Activated T-cell treated with anti-CD3 and anti-CD28 coated beads, Interleukin-2, amount 50 U/mL, for 4 hours (primary cell): Measurements from ENCODE around the gene CALHM3. TPM values are rescaled to one million over a fixed set of nuclear protein-coding genes. Genes with fewer than 3 reads are reported as not detected.

ENCODE experiments used
- ATAC-seq, 2 donors: fragments of 200-7000 bp; cut with Tn5 transposase; one replicate each; pipeline ENCODE4 v1.10.0; 2021
- DNase-seq: peaks from one replicate; pipeline ENCODE4 v3.0.0-alpha.2; 2020
- H3K27me3 Mint-ChIP-seq: one replicate; pipeline ENCODE4 v1.8.0; 2021; ENCODE audit warnings: low read depth, mixed read lengths
- H3K36me3 Mint-ChIP-seq: one replicate; pipeline ENCODE4 v1.8.0; 2022; ENCODE audit warnings: mixed read lengths; ENCODE audit not compliant: insufficient read depth
- H3K4me1 Mint-ChIP-seq: one replicate; pipeline ENCODE4 v1.8.0; 2021; ENCODE audit warnings: low read depth, mixed read lengths
- H3K4me3 Mint-ChIP-seq: one replicate; pipeline ENCODE4 v1.8.0; 2021; ENCODE audit warnings: mild to moderate bottlenecking, moderate library complexity, mixed read lengths
- H3K9me3 Mint-ChIP-seq: one replicate; pipeline ENCODE4 v1.8.0; 2021; ENCODE audit warnings: mixed read lengths
- total RNA-seq, 3 donors: library from RNA; stranded (reverse); gene quantifications; one replicate each; pipeline ENCODE4 v1.2.1, GENCODE V29; 2021

CALHM3 gene
- total RNA-seq, 3 donors from 2014 or later = not detected

DNA sequence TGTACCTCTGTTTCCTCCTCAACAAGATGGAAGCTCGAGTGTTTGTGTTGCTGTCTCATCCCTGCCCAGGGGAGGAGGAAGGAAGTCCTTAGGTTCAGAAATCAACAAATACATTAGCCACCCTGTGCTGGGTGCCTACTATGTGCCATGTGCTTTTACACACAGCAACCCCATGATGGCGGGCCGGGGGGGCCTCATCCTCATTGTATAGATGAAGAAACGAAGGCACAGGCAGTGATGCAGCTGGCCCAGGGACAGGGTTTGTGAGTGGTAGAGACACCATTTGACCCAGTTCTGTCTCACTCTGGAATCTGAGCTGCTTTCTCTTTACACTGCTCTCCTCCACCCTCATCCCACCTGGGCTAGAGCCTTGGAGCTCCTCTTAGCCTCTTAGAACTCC lies 25.0 kb downstream of the CALHM3 start:
- peaks cover 40% of the 10 kb centered on the region for H3K4me1 Mint-ChIP-seq
- H3K36me3 Mint-ChIP-seq = peaks cover 4% of the 10 kb centered on the region
- H3K4me3 Mint-ChIP-seq = peak overlapping the region; percentile 53
- DNase-seq (no peak), ATAC-seq (no peak)
- H3K27me3 Mint-ChIP-seq = no peaks in the 10 kb centered on the region
- no peaks in the 10 kb centered on the region for H3K9me3 Mint-ChIP-seq

DNA sequence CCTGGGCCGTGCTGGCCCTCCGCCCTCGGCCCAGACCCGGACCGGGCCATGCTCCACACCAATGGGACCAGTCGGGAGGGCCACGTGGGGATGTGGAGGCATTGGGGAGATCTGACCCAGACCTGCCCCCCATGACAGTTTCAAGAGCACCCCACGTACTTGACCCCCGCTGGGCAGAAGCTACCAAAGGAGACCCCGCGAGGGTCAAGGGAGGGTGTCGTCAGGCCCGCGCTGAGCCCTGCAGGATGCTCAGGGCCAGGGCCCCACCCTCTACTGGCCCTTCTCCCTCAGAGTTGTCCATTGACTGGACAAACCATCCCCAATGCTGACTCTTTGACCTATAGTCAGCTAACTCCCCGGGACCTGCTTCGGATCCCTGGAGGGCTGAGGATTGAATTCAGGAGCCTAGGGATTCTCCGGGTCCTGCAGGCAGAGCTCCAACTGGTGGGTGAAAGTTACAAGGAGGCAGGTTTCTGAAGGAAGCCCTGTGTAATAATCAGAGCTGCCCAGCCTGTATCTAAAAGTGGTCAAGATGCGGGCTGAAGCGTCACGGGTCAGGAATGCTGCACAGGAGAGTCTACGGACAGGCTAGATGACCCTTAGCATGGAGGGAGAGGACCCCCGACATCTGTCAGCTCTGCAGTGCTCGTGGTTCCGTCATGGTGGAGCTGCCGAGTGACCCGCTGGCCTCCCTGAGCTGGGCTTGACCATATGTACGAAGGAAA lies 26.4 kb downstream of the CALHM3 start:
- DNase-seq (no peak), ATAC-seq (no peak)
- Mint-ChIP-seq H3K36me3 (peaks cover 10% of the 10 kb centered on the region), H3K4me1 (peaks cover 49% of the 10 kb centered on the region), H3K4me3 (peak overlapping the region; percentile 89), H3K9me3 (no peaks in the 10 kb centered on the region), H3K27me3 (no peaks in the 10 kb centered on the region)

DNA sequence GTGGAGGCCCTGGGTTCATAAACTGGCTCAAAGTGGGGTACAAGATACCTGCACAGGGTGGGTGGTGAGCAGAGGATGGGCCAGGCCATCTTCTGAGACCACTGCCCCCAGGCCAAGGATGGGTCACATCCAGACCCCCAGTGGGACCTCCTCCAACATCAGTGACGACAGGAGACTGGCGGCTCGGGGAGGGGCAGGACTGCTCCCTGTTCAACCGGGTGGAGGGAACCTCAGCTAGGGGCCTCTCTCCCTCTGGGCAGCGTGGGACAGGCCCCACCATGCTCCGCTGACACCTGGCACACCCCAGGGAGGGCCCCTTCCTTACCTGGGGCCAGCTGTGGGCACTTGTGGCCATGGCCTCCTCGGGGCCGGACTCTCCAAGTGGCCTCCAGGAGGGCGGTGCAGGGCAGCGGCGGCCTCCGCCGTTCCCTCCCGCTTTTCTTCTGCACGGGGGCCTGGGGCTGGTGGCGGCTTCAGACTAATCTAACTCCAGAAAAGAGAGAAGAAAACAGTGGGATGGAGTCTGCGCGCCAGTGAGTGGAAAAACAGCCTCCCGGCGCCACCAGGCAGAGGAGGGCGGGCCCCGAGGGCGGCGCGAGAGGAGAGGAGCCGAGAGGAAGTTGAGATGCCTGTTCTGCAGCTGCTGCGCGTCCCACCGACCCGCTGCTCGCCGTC lies 27.1 kb downstream of the CALHM3 start, which contains the start of gene CALHM2:
Gene CALHM2 (minus strand): TSS at position 540 of the 675 bp plus-strand sequence. CDS start 2,429 bp downstream, outside the sequence.
- Mint-ChIP-seq H3K27me3 (no peaks in the 10 kb centered on the region), H3K9me3 (no peaks in the 10 kb centered on the region), H3K4me1 (peaks cover 50% of the 10 kb centered on the region), H3K4me3 (peak within 1 kb of the TSS; percentile 89), H3K36me3 (peaks cover 16% of the 10 kb centered on the region)
- peak; percentile 79 to 80 for ATAC-seq
- DNase-seq = peak; percentile 46

DNA sequence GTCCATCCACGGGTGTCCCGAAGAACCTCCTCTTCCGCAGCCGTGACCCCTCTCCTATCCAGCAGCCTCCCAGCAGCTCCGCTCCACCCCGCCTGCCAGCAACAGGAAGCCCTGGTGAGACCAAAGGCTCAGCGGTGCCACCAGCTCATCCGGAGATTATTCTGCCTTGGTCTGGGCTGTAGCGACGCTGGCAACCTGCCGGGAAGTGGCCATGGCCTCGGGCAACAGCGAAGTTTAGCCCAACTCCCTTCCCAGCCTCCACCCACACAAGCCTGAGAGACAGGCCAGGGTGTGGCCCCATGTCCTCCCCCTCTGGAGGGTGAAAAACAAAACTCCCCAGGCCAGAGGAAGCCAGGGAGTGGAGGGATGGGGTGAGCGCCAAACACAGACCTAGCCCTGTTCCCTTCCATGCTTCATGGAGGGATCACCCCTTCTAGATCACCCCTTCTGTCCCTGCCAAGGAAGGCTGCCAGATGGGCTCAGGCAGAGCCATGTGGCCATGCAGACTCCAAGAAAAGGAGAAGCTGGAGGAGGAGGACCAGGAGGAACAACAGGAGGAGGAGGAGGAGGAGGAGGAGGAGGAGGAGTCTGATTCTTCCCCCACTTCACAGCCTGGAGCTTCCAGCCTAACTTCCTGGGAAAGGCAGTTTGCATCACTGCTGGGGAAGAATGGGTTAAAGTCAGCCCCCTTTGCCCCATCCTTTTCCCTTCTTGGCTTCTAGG lies 27.8 kb downstream of the CALHM3 start:
- ATAC-seq = peak; percentile 50 to 53
- Mint-ChIP-seq H3K4me1 (peaks cover 50% of the 10 kb centered on the region), H3K36me3 (peaks cover 16% of the 10 kb centered on the region), H3K27me3 (no peaks in the 10 kb centered on the region), H3K4me3 (peak overlapping the region; percentile 89), H3K9me3 (no peaks in the 10 kb centered on the region)
- peak; percentile 20 for DNase-seq

DNA sequence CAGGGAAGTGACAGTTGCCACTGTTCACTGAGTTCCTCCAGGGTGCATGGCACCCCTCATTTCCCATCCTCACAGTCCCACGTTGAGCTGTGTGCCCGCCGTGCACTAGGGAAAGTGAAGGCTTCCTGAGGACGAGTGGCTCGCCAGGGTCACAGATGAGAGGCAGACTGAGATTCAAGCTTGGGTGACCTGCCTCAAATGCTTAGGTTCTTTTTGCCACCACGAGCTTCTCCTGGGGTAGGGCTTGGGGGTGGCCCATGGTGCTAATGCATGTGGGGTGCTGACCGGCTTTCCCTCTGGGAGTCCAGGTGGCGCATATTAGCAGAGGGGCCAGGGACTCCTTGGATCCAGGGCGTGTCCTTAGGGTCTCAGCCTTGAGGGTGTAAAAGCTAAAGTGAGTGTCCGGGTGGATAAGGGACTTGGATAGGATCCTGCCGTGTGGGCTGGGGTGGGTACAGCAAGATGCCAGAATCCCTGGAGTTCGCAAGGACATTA lies 28.8 kb downstream of the CALHM3 start:
- ATAC-seq (no peak), DNase-seq (no peak)
- Mint-ChIP-seq H3K4me3 (peak overlapping the region; percentile 89), H3K4me1 (peaks cover 50% of the 10 kb centered on the region), H3K36me3 (peaks cover 16% of the 10 kb centered on the region), H3K9me3 (no peaks in the 10 kb centered on the region), H3K27me3 (no peaks in the 10 kb centered on the region)

DNA sequence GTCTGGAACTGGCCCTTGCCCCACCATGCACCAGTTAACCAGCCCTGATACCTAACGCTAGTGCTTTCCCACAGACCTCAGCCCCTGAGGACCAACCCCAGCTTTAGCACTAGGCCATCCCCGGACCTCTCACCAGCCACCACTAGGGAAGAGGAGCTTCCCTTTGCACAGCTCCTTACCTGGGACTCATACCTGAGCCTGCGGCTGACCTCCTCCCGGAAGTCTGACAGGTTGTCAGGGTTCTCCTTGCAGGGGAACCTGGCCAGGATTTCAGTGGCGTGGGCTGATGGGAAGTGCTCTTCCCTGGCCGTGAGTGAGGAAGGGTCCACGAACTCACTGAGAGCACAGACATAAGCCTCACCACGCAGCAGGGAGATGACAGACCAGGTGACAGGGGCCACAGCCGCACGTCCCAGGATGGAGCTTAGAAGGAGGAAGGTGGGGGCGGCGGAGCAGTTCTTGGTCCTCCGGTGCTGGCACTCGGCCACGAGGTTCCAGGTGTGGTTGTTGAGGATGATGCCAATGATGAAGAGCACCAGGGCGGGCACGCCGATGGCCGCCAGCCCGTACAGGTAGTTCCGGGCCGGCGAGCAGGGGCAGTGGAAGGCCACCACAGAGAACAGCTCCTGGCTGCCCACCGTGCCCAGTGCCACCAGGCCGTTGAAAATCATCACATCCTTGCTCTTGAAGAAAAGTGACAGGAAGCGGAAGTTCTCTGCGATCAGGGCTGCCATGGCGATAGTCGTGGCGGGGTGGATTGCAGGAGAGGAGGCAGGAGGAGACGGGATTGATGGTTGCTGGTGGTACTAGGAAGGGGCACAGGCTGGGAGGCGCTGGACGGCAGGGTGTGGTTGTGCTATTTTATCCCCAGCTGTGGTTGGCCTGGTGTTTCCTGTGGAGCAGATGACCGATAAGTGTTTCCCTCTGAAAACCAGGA lies 29.6 kb downstream of the CALHM3 start:
- Mint-ChIP-seq H3K9me3 (no peaks in the 10 kb centered on the region), H3K4me3 (peak overlapping the region; percentile 44), H3K27me3 (no peaks in the 10 kb centered on the region), H3K36me3 (peaks cover 21% of the 10 kb centered on the region), H3K4me1 (peaks cover 50% of the 10 kb centered on the region)
- DNase-seq (no peak), ATAC-seq (no peak)

DNA sequence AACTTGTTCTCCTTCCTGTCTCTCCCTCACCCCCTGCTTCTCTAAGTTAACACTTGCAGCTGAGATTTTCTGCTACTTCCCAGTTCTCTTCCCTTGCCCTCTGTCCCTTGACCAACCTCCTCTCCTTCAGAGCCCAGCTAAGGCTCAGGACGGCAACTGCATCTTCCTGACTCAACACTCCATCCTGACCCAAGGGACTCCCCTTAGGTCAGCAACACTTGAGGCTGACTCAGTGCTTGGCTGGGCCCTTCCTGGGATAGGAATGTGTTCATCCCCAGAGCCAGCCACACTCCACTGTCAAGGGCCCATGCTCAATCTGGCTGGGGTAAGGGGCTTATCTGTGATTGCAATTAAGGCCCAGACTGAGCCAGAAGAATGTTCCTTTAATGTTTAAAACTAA lies 30.3 kb downstream of the CALHM3 start:
- H3K9me3 Mint-ChIP-seq = no peaks in the 10 kb centered on the region
- ATAC-seq = no peak

DNA sequence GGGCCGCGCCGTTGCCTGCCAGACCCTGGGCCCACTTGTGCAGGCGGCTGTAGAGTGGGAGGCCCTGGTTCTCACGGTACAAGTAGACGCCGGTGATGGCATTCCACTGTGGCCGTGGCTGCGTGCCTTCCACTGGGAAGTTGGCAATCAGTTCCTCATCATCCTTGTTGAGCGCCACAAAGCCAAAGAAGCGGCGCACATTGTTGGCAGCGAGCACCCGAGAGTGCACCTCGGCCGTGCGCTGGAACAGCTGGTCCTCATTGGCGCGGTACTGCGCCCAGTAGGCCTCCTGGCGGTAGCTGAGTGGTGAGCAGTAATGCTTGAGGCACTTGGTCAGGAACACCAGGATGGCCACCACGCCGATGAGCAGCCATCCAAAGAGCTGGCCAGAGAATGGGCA lies 31.9 kb downstream of the CALHM3 start:
- no peaks in the 10 kb centered on the region for H3K9me3 Mint-ChIP-seq
- H3K4me3 Mint-ChIP-seq = no peak overlapping the region
- ATAC-seq = no peak
- H3K4me1 Mint-ChIP-seq = peaks cover 36% of the 10 kb centered on the region
- DNase-seq = no peak
- H3K27me3 Mint-ChIP-seq = no peaks in the 10 kb centered on the region
- peaks cover 40% of the 10 kb centered on the region for H3K36me3 Mint-ChIP-seq

More for the DNA sequence above, 30.3 kb downstream of the CALHM3 start:
- no peak for DNase-seq
- peaks cover 48% of the 10 kb centered on the region for H3K4me1 Mint-ChIP-seq
- peaks cover 27% of the 10 kb centered on the region for H3K36me3 Mint-ChIP-seq
- no peaks in the 10 kb centered on the region for H3K27me3 Mint-ChIP-seq
- peak overlapping the region; percentile 29 for H3K4me3 Mint-ChIP-seq

DNA sequence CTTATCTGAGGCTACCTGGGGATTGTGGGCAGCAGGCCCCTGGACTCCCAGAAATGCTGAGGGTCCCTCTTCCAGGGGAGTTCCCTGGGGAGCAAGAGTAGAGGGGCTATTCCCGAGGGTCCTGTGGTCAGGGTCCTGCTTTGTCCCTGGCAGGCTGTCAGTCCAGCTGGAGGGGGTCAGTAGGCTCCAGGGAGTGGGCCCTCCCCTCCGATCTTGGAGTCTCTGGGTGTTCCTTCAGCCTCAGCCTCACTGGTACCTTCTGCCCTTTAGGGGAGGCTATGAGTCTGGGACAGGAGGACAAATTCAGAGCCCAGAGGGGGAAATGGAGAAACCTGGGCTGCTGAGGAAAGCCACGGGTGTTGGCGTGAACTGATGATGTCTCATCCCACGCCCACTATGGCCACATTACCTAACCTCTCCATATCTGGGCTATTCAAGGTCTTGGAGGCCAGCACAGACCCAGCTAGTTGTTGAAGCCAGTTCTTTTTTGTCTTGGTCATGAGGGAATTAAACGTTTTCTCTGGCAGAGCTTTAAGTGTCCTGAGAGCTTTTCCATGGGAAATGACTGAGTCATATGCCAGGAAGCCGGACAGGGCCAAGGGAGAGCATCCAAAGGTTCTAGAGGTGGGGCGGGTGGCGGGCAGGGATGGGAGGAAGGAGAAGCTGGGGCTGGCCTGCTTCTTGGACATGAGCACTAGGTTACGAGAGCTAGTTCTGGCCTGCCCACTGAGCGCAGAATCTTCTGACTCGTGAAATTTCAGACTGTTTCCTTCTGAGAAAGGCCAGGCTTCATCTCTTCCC lies 33.1 kb downstream of the CALHM3 start:
- Mint-ChIP-seq H3K36me3 (peaks cover 45% of the 10 kb centered on the region), H3K4me3 (no peak overlapping the region), H3K27me3 (no peaks in the 10 kb centered on the region), H3K4me1 (peaks cover 30% of the 10 kb centered on the region), H3K9me3 (no peaks in the 10 kb centered on the region)
- no peak for DNase-seq
- no peak for ATAC-seq

DNA sequence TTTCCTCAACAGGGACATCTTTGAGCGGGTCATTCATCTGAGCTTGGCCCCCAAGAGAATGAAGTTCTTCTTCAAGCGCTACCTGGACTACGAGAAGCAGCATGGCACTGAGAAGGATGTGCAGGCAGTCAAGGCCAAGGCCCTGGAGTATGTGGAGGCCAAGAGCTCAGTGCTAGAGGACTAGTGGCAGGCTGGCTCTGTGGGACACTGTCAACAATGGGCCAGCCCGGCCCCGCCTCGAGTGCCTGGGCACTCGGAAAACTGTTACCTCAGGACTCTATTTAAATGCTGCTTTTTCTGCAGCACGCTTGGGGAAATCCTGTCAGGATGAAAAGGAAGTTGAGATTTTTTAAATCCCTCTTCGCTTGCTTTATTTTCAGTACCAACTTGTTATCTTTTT lies 33.7 kb downstream of the CALHM3 start:
- no peaks in the 10 kb centered on the region for H3K27me3 Mint-ChIP-seq
- peaks cover 45% of the 10 kb centered on the region for H3K36me3 Mint-ChIP-seq
- H3K9me3 Mint-ChIP-seq = no peaks in the 10 kb centered on the region
- ATAC-seq (no peak), DNase-seq (no peak)
- H3K4me3 Mint-ChIP-seq = no peak overlapping the region
- H3K4me1 Mint-ChIP-seq = peaks cover 24% of the 10 kb centered on the region

DNA sequence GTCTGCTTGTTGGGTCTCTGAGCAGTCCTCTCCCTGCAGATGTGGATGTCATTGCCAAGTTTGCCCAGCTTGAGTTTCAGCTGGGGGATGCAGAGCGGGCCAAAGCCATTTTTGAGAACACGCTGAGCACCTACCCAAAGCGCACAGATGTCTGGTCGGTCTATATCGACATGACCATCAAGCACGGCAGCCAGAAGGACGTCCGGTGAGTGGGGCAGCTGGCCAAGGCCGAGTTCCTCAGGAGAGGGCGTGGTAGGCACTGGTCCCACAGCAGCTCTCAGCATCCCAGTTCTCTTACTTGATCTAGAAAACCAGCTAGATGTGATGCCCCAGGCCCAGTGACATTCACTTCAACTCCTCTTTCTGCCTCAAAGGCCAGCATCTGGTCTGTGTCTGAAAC lies 34.6 kb downstream of the CALHM3 start:
- no peak for ATAC-seq
- DNase-seq = no peak
- Mint-ChIP-seq H3K9me3 (no peaks in the 10 kb centered on the region), H3K4me1 (peaks cover 15% of the 10 kb centered on the region), H3K36me3 (peaks cover 54% of the 10 kb centered on the region), H3K27me3 (no peaks in the 10 kb centered on the region), H3K4me3 (no peak overlapping the region)

DNA sequence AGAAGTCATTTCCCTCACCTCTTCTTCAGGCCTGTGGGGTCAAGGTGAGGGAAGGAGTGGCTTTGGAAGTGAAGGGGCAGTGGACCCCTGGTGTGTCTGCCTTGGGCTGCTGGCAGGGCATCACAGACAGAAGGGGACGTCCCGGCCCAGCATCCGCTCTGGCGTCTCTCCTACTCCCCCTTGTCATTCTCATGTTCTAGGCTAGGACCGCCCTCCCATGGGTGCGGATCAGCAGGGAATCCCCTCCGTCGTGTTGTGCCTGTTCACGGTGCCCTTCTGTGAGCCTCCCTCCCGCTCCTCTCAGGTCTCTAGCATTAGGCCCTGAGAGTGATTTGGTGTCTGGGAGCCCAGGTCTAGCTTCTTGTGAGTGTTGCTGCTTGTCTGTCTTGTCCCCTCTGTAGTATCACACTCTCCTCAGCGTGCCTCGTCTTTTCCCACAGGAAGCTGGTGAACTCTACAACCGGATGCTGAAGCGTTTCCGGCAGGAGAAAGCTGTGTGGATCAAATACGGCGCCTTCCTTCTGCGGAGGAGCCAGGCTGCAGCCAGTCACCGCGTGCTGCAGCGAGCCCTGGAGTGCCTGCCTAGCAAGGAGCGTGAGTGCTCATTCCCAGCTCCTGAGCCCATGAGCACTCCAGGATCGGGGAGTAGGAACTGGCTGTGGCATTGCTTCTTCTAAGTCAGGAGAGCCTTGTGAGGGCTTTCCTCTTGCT lies 35.4 kb downstream of the CALHM3 start:
- H3K36me3 Mint-ChIP-seq = peaks cover 48% of the 10 kb centered on the region
- ATAC-seq (no peak), DNase-seq (no peak)
- H3K4me3 Mint-ChIP-seq = no peak overlapping the region
- H3K4me1 Mint-ChIP-seq = peaks cover 7% of the 10 kb centered on the region
- no peaks in the 10 kb centered on the region for H3K9me3 Mint-ChIP-seq
- H3K27me3 Mint-ChIP-seq = no peaks in the 10 kb centered on the region
